ENCODE measurements around the gene TBC1D16. TPM values are rescaled to one million over a fixed set of nuclear protein-coding genes. Genes with fewer than 3 reads are reported as not detected.

The TBC1D16 gene
- total RNA-seq, 4 donors from 2014 or later, result 6.4 to 20.2 (median 11.5) TPM

DNA sequence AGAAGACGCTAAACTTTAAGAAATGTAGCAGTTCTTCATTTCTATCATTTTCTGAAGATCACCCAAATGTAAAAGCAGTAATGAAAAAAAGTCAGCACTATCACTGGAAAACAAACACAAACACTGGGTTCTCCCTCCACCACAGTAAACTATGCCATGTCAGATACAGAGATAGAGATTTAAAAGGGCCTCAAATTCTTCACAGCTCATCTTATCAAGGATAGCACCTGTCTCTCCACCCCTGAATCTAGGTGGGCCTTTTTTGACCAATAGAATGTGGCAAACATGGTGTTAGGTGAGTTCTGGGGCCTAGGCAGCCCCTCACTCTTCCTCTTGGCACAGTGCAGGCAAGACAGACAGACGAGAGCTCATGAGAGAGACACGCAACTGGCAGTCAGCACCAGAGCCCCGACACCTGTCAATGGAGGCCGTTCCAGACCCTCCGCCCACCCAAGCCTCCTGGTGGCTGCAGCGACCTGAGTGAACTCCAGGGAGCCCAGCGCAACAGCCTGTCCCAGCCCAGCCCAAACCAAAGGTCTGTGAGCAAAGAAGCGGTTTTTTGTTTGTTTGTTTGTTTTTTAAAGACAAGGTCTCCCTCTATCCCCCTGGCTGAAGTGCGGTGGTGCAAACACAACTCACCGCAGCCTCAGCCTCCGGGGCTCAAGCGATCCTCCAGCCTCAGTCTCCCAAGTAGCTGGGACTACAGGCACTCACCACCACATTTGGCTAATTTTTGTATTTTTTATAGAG, 79.8 kb downstream of the TBC1D16 start:
- Histone ChIP-seq H3K27ac (no peak overlapping the region), H3K9me3 (no peaks in the 10 kb centered on the region), H3K36me3 (no peaks in the 10 kb centered on the region), H3K27me3 (no peaks in the 10 kb centered on the region), H3K4me1 (peaks cover 7 to 22% (median 11%) of the 10 kb centered on the region in 3 donors), H3K4me3 (no peak overlapping the region)
- DNase-seq, result no peak
- TF ChIP-seq, protein P1, sequence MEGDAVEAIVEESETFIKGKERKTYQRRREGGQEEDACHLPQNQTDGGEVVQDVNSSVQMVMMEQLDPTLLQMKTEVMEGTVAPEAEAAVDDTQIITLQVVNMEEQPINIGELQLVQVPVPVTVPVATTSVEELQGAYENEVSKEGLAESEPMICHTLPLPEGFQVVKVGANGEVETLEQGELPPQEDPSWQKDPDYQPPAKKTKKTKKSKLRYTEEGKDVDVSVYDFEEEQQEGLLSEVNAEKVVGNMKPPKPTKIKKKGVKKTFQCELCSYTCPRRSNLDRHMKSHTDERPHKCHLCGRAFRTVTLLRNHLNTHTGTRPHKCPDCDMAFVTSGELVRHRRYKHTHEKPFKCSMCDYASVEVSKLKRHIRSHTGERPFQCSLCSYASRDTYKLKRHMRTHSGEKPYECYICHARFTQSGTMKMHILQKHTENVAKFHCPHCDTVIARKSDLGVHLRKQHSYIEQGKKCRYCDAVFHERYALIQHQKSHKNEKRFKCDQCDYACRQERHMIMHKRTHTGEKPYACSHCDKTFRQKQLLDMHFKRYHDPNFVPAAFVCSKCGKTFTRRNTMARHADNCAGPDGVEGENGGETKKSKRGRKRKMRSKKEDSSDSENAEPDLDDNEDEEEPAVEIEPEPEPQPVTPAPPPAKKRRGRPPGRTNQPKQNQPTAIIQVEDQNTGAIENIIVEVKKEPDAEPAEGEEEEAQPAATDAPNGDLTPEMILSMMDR (IDR thresholded peaks at IDR 0.05), result no peak
- no peak for TF ChIP-seq POLR2A (IDR thresholded peaks at IDR 0.05)
- WGBS, 2 donors, result 94 to 99% methylated on average over 5 to 8 of the region's 13 CpGs
- intact Hi-C loops (cut with DNase I), result no loop called here

GRCh38 chr17:79955167-79955549, 80.5 kb downstream of the TBC1D16 start:
- H3K4me1 ChIP-seq, result peaks cover 7 to 26% (median 11%) of the 10 kb centered on the region in 3 donors
- H3K36me3 ChIP-seq, result peaks cover 0 to 4% (median 0%) of the 10 kb centered on the region in 3 donors
- no peaks in the 10 kb centered on the region for H3K27me3 ChIP-seq
- H3K4me3 ChIP-seq, result no peak overlapping the region
- TF ChIP-seq, protein P1 (IDR thresholded peaks at IDR 0.05), result no peak
- TF ChIP-seq POLR2A (IDR thresholded peaks at IDR 0.05), result no peak
- no peaks in the 10 kb centered on the region for H3K9me3 ChIP-seq
- intact Hi-C loops (cut with DNase I), result no loop called here
- 87 to 92% methylated on average over 7 to 10 of the region's 10 CpGs for WGBS, 2 donors
- no peak for DNase-seq
- no peak overlapping the region for H3K27ac ChIP-seq

- Histone ChIP-seq H3K36me3 (peaks cover 0 to 10% (median 0%) of the 10 kb centered on the region in 3 donors), H3K27ac (no peak overlapping the region), H3K4me3 (no peak overlapping the region), H3K27me3 (no peaks in the 10 kb centered on the region), H3K9me3 (no peaks in the 10 kb centered on the region), H3K4me1 (peaks cover 7 to 26% (median 11%) of the 10 kb centered on the region in 3 donors)
- WGBS, 2 donors, result 85 to 92% methylated on average over 8 to 13 of the region's 25 CpGs
- DNase-seq, result no peak
- intact Hi-C loops (cut with DNase I), result no loop called here
- TF ChIP-seq, protein P1 (IDR thresholded peaks at IDR 0.05), result no peak
Measured at GRCh38 chr17:79954281-79955166, 81.1 kb downstream of the TBC1D16 start.

- intact Hi-C loops (cut with DNase I), result no loop called here
- H3K4me3 ChIP-seq, result no peak overlapping the region
- DNase-seq, result no peak
- H3K4me1 ChIP-seq, result peaks cover 7 to 26% (median 11%) of the 10 kb centered on the region in 3 donors
- no peak overlapping the region for H3K27ac ChIP-seq
- no peaks in the 10 kb centered on the region for H3K27me3 ChIP-seq
- H3K9me3 ChIP-seq, result no peaks in the 10 kb centered on the region
- H3K36me3 ChIP-seq, result peaks cover 0 to 22% (median 0%) of the 10 kb centered on the region in 3 donors
- TF ChIP-seq, protein P1 (IDR thresholded peaks at IDR 0.05), result no peak
- no peak for TF ChIP-seq POLR2A (IDR thresholded peaks at IDR 0.05)
Measured at GRCh38 chr17:79953335-79953734, 82.3 kb downstream of the TBC1D16 start.

- Histone ChIP-seq H3K4me3 (no peak overlapping the region), H3K27me3 (no peaks in the 10 kb centered on the region), H3K27ac (no peak overlapping the region), H3K36me3 (peaks cover 0 to 25% (median 0%) of the 10 kb centered on the region in 3 donors), H3K9me3 (no peaks in the 10 kb centered on the region), H3K4me1 (peaks cover 7 to 28% (median 11%) of the 10 kb centered on the region in 3 donors)
- DNase-seq, result no peak
- 88 to 89% methylated on average over 8 of the region's 8 CpGs for WGBS, 2 donors
- intact Hi-C loops (cut with DNase I), result no loop called here
- no peak for TF ChIP-seq POLR2A (IDR thresholded peaks at IDR 0.05)
- TF ChIP-seq, protein P1 (IDR thresholded peaks at IDR 0.05), result no peak
Measured at GRCh38 chr17:79952901-79953300, 82.8 kb downstream of the TBC1D16 start.

Data from esophagus squamous epithelium (tissue), 5 donors.